Activated CD8-positive, alpha-beta memory T cell treated with anti-CD3 and anti-CD28 coated beads, Interleukin-2, amount 50 U/mL, for 1 hour (primary cell): ENCODE results near the gene CELA2B.

Experiments used
- DNase-seq: peaks from one replicate; pipeline ENCODE4 v3.0.0-alpha.2; 2020; ENCODE audit errors: extremely low read depth

CELA2B gene

DNA sequence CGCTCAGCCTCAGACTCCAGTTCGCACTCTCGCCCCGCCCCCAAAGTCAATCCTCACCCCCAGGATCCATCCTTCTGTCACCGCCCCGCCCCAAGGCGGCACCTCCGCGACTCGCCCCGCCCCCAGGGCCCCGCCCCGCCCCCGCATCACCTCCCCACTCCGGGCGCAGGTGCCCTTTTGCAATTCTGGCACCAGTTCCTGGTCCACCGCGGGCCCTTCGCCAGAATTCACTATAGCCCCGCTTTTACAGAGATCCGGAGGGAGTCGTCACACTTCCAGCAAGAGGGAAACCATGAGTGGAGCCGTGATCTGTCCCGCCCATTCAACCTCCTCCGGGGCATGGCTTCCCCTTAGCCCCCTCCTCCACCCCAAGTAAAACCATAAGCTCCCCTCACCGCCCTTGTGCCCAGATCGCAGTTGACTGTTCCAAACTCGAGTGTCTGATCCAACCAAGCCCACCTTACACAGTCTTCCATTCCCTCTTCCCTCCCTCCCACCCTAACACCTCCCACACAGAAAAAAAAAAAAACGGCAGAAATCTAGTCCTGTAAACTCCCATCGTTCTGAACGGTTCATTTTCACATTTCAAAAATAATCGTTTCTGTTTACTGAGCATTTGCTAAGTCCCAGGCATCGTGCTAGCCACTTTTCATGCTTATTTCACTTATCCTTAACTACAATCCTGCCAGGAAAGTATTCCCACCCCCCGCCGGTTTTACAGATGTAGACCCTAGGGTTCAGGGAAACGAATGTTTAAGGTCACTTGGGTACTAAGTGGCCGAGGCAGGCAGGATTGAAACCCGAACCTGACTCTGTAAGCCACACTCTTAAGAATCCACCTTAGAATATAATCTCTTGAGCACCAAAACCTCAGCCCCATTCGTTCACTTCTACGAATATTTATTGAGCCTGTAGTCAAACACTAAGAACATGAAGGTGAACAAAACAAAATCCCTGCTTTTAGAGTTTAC, 49.4 kb downstream of the CELA2B start:
- no peak for DNase-seq

DNA sequence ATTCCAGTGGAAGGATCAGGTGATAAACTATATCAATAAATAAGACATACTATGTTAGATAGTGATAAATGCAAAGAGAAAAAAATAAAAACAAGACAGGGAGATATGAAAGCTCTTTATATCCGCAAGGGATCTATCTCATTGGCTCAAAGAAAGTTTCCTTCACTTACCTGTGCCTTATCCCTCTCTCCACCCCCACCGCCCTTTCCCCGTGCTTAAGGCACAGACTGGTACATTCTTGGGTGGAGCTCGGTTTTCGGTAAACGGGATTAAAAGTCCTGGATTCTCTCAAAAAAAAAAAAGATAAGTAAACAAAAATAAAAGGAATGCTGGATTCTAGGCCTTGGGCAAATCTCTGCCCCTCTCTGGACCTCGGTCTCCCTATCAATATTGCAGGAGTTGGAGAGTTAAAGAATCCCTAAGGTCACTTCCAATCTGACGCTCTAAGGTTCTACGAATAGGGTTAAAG, 50.2 kb downstream of the CELA2B start:
- no peak for DNase-seq

DNA sequence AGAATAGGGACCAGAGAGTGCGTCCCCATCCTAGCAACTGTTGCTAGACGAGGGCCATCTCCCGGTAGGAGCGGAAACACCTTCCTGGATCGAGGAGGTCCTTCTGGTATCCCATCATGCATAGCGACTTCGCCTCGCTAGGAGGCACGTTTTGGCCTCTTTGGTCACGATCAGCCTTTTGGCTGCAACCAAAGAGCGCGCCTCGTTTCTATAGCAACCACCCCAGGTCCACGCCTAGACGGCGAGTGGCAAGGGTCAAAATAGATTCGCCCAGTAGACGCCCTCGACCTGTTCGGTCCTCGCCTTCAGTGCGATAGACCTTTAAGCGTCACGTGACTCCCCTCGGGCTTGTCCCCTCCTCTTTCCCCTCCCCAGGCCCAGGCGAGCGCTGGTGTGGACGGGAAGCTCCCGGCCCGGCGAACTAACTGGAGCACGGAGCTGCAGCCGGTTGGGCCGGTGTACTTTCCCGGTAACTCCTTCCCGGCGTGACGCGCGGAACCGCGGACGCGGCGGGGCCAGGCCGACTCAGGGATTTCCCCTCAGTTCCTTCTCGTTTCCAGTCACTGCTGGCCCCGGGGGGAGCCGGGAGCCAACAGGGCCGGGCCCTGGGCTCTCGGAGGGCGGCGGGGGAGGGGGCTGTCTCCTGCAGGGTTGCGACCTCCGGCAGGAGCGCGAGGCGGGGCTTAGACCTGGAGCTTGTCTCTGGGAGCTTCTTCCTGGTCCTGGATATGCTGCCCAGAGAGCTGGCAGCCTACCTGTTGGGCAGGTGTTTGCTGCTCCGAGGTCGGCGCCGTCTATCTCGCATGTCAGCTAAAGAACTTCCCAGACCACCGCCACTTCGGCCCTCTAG, 50.8 kb downstream of the CELA2B start, which contains the start of gene DNAJC16:
TSS of gene DNAJC16 (plus strand) at position 359 of the 850 bp plus-strand sequence. CDS start 2,258 bp downstream, outside the sequence.
- DNase-seq = peak; percentile 95

DNA sequence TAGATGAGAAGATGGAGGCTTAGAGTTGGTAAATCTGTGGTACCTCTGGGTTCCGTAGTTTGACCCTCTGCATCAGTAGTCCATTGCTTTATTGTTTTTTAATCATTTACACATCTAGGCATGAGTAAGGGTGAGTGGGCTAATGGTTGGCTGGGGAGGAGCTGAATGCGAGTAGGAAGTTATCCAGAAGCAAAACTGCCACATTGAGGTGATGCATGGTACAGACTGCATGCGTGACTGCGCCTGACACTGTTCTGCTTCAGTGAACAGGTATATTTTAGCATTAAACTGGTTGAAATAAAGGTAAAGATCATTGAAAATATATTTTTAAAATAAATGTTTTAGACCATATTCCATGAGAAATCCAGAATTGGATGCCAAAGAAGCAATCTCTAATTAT, 55.1 kb downstream of the CELA2B start:
- no peak for DNase-seq

DNA sequence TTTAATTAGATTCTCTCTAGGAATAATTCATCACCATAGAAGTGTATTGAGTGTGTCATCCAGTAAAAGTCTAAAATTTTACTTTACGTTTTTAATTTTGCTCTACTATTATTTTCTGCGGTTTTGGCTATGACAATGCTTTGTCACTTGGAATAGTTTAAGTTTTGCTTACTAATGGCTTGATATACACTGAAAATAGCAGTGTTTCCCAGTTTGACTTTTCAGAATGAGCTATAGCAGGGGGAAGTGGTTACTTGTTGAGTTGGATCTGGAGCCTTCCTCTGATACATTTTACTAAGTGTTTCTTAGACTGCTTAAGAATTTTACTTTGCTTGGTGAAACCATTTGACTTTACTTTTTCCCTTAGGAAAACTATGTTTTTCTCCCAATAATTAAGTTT, 55.8 kb downstream of the CELA2B start:
- no peak for DNase-seq

DNA sequence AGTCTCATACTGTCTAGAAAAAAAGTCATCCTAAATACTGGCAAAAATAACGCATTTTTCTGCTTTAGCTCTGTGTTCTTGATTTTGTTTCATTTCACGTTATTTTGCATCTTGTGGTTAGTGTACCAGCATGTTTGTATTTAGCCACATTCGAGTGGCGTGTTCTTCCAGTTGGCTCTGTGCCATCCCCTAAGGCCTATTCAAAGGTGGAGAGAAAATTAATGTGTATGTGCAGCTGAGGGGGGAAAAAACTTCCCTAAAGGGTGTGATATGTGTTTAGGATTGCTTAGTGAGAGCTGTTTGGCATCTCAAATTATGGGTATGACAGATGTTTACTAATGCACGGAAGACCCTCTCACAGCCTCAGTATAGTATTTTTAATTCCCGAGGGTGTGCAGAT, 62.9 kb downstream of the CELA2B start:
- DNase-seq = no peak

DNA sequence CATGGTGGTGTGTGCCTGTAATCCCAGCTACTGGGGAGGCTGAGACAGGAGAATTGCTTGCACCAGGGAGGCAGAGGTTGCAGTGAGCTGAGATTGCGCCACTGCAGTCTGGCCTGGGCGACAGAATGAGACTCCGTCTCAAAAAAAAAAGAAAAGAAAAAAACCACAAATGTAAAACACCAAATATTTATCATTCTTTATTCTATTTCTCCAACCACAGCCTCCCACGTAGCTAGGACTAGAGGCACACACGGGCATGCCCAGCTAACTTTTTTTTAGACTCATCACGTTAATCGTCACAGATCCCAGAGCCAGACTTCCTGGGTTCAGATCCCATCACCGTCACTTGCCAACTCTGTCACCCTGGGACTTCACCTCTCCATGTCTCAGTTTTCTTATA, 64.3 kb downstream of the CELA2B start:
- DNase-seq = no peak
